Mesendoderm (in vitro differentiated cells): ENCODE measurements around the gene LRRC57.

Experiments used
- DNase-seq: peaks from one replicate; pipeline ENCODE4 v3.0.0; 2013
- H2AK5ac ChIP-seq: 2 replicates; pipeline ENCODE4 v1.6.1; 2013; ENCODE audit warnings: low read length, inconsistent platforms
- H2BK120ac ChIP-seq: 2 replicates; pipeline ENCODE4 v1.6.1; 2013; ENCODE audit warnings: low read depth, mild to moderate bottlenecking, low read length, moderate library complexity, mixed read lengths
- H2BK15ac ChIP-seq: replicated peaks from 2 replicates; pipeline ENCODE4 v1.6.1; 2013; ENCODE audit warnings: low read depth, mild to moderate bottlenecking, moderate library complexity
- H2BK5ac ChIP-seq: 2 replicates; pipeline ENCODE4 v1.6.1; 2013; ENCODE audit warnings: low read length, inconsistent platforms
- H3K18ac ChIP-seq: 2 replicates; pipeline ENCODE4 v1.6.1; 2013; ENCODE audit warnings: mild to moderate bottlenecking, low read length, mixed read lengths
- H3K23ac ChIP-seq: one replicate; pipeline ENCODE4 v1.6.1; 2013; ENCODE audit warnings: low read length
- H3K27ac ChIP-seq: 2 replicates; pipeline ENCODE4 v1.5.1; 2013; ENCODE audit warnings: low read depth, mild to moderate bottlenecking, inconsistent platforms, low read length, moderate library complexity
- H3K27me3 ChIP-seq: 2 replicates; pipeline ENCODE4 v1.6.1; 2013; ENCODE audit warnings: low read length, control low read depth, mild to moderate bottlenecking, inconsistent platforms; ENCODE audit not compliant: insufficient read depth, poor library complexity
- H3K36me3 ChIP-seq: 2 replicates; pipeline ENCODE4 v1.6.1; 2013; ENCODE audit warnings: low read length, inconsistent platforms; ENCODE audit not compliant: control insufficient read depth, insufficient read depth
- H3K4ac ChIP-seq: one replicate; pipeline ENCODE4 v1.6.1; 2013; ENCODE audit warnings: low read depth, mild to moderate bottlenecking, low read length, moderate library complexity
- H3K4me1 ChIP-seq: 2 replicates; pipeline ENCODE4 v1.6.1; 2013; ENCODE audit warnings: low read depth, low read length, inconsistent platforms; ENCODE audit not compliant: control insufficient read depth
- H3K4me2 ChIP-seq: 2 replicates; pipeline ENCODE4 v1.6.1; 2013; ENCODE audit warnings: low read length
- H3K4me3 ChIP-seq: 2 replicates; pipeline ENCODE4 v1.5.1; 2013; ENCODE audit warnings: mild to moderate bottlenecking, low read length
- H3K56ac ChIP-seq: one replicate; pipeline ENCODE4 v1.6.1; 2013; ENCODE audit warnings: low read length
- H3K79me1 ChIP-seq: 2 replicates; pipeline ENCODE4 v1.6.1; 2013; ENCODE audit warnings: low read length, inconsistent platforms
- H3K79me2 ChIP-seq: 2 replicates; pipeline ENCODE4 v1.6.1; 2013; ENCODE audit warnings: mild to moderate bottlenecking, low read length; ENCODE audit not compliant: control insufficient read depth, insufficient read depth
- H3K9ac ChIP-seq: 2 replicates; pipeline ENCODE4 v1.6.1; 2013; ENCODE audit warnings: low read length, inconsistent platforms
- H4K5ac ChIP-seq: one replicate; pipeline ENCODE4 v1.6.1; 2013; ENCODE audit warnings: low read length
- H4K8ac ChIP-seq: one replicate; pipeline ENCODE4 v1.6.1; 2013; ENCODE audit warnings: low read depth, mild to moderate bottlenecking, control low read depth, low read length, moderate library complexity
- WGBS: extraction: QIAGEN DNeasy Blood & Tissue Kit; methylation state at CpG from one replicate; pipeline ENCODE4 v1.1.7; 2013; ENCODE audit warnings: low lambda C conversion rate, missing lambda C conversion rate; ENCODE audit not compliant: insufficient coverage; ENCODE audit errors: extremely low coverage; 5-methylcytosine and 5-hydroxymethylcytosine counted together

The LRRC57 gene

GRCh38 chr15:42547918-42548248, 710 bp downstream of the LRRC57 start:
- no peak overlapping the region for H2BK120ac ChIP-seq
- WGBS, result no CpG with 5 or more reads among the region's 9 CpGs
- H2BK5ac ChIP-seq, result no peak overlapping the region
- no peak overlapping the region for H3K18ac ChIP-seq
- H3K79me2 ChIP-seq, result peaks cover 21% of the 10 kb centered on the region
- H3K27me3 ChIP-seq, result no peaks in the 10 kb centered on the region
- no peak overlapping the region for H3K27ac ChIP-seq
- DNase-seq, result no peak
- H3K4ac ChIP-seq, result no peak overlapping the region
- no peak overlapping the region for H4K5ac ChIP-seq
- no peak overlapping the region for H3K23ac ChIP-seq
- H3K79me1 ChIP-seq, result peaks cover 13% of the 10 kb centered on the region
- no peak overlapping the region for H4K8ac ChIP-seq
- H3K9ac ChIP-seq, result peak overlapping the region; percentile 99
- H3K4me3 ChIP-seq, result peak overlapping the region; percentile 100
- peak overlapping the region; percentile 99 for H3K56ac ChIP-seq
- H2BK15ac ChIP-seq, result no peak overlapping the region
- H2AK5ac ChIP-seq, result no peak overlapping the region
- H3K36me3 ChIP-seq, result no peaks in the 10 kb centered on the region
- H3K4me1 ChIP-seq, result peaks cover 5% of the 10 kb centered on the region
- H3K4me2 ChIP-seq, result peak overlapping the region; percentile 88

GRCh38 chr15:42544853-42545629, 3.6 kb downstream of the LRRC57 start:
- WGBS, result no CpG with 5 or more reads among the region's 4 CpGs
- no peak overlapping the region for H3K4ac ChIP-seq

DNA sequence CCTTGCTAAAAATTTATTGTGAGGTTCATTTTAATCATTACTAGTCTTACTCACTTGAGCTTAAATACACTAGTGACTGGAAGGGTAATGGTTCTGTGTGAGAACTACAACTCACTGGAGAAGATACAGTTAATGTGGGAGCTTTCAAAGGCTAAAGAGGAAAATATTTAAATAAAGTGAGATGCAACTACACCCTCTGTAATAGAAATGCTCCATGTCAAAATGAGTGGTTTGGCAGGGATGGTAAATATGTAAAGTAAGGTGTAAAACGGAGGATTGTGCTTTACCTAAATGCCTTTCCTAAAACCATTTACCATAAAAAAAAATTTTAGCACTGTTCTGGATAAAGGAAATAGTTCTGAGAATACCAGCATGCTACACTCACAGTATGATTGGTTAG, 15.3 kb downstream of the LRRC57 start:
- no peaks in the 10 kb centered on the region for H3K27me3 ChIP-seq
- no peaks in the 10 kb centered on the region for H3K79me1 ChIP-seq
- no peak overlapping the region for H3K56ac ChIP-seq
- no peaks in the 10 kb centered on the region for H3K4me1 ChIP-seq
- H2BK5ac ChIP-seq, result no peak overlapping the region
- peaks cover 2% of the 10 kb centered on the region for H3K36me3 ChIP-seq
- no peak overlapping the region for H2AK5ac ChIP-seq
- no peak overlapping the region for H4K5ac ChIP-seq
- no peak overlapping the region for H3K27ac ChIP-seq
- no peak overlapping the region for H3K4ac ChIP-seq
- H3K18ac ChIP-seq, result no peak overlapping the region
- no peaks in the 10 kb centered on the region for H3K79me2 ChIP-seq
- no CpG with 5 or more reads among the region's 1 CpG for WGBS
- no peak overlapping the region for H3K4me2 ChIP-seq
- H2BK120ac ChIP-seq, result no peak overlapping the region
- no peak overlapping the region for H3K9ac ChIP-seq
- no peak overlapping the region for H3K4me3 ChIP-seq
- H3K23ac ChIP-seq, result no peak overlapping the region
- H4K8ac ChIP-seq, result no peak overlapping the region
- no peak overlapping the region for H2BK15ac ChIP-seq
- no peak for DNase-seq

More at GRCh38 chr15:42544853-42545629, 3.6 kb downstream of the LRRC57 start:
- Histone ChIP-seq H2BK5ac (no peak overlapping the region), H4K5ac (no peak overlapping the region), H3K23ac (no peak overlapping the region), H3K56ac (no peak overlapping the region), H2AK5ac (no peak overlapping the region), H3K4me2 (no peak overlapping the region), H2BK15ac (no peak overlapping the region), H3K79me1 (peaks cover 10% of the 10 kb centered on the region), H3K18ac (no peak overlapping the region), H3K4me1 (peaks cover 5% of the 10 kb centered on the region), H3K9ac (no peak overlapping the region), H3K79me2 (peaks cover 11% of the 10 kb centered on the region), H3K27me3 (no peaks in the 10 kb centered on the region), H3K27ac (no peak overlapping the region), H3K4me3 (no peak overlapping the region), H3K36me3 (no peaks in the 10 kb centered on the region), H4K8ac (no peak overlapping the region), H2BK120ac (no peak overlapping the region)
- DNase-seq, result no peak

DNA sequence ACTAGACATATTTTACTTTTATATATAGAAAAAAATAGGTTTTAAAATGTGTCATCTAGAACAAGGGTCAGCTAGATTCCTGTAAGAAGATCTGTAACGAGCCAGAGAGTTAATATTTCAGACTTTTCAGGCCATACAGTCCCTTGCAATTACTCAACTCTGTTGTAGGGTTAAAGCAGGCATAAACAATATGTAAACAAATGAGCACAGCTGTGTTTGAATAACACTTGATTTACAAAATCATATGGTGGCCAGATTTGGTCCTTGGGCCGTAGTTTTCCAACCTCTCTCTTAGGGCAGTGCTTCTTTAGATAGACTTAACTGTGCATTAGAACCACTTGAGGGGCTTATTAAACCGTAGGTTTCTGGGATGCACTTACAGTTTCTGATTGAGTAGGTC, 19.6 kb downstream of the LRRC57 start:
- no peak for DNase-seq
- Histone ChIP-seq H3K27ac (no peak overlapping the region), H2BK15ac (no peak overlapping the region), H3K56ac (no peak overlapping the region), H3K4me1 (no peaks in the 10 kb centered on the region), H3K79me1 (no peaks in the 10 kb centered on the region), H3K79me2 (no peaks in the 10 kb centered on the region), H3K27me3 (no peaks in the 10 kb centered on the region), H3K4me3 (no peak overlapping the region), H3K4me2 (no peak overlapping the region), H2BK5ac (no peak overlapping the region), H3K4ac (no peak overlapping the region), H3K9ac (no peak overlapping the region), H2BK120ac (no peak overlapping the region), H4K5ac (no peak overlapping the region), H4K8ac (no peak overlapping the region), H3K36me3 (peaks cover 2% of the 10 kb centered on the region), H3K18ac (no peak overlapping the region), H3K23ac (no peak overlapping the region), H2AK5ac (no peak overlapping the region)
- no CpG with 5 or more reads among the region's 3 CpGs for WGBS

DNA sequence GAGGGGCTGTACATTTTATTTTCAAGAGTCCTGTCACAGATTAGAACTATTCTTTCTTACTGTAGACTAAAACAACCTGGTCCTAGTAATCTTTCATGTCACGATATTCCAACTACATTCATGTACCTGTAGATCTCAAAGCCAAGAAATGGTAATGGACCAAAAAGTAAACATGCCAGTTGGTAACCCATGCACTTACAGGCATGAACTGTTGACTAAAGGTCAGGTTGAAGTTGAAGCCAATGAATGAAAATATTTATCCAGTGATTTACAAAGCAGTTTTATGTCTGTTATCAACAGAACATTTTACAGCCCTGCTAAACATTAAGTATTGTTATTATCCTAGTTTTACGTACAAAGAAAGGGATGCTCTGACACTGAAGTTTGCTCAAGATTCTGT, 25.3 kb downstream of the LRRC57 start:
- Histone ChIP-seq H3K23ac (no peak overlapping the region), H3K4me3 (no peak overlapping the region), H4K8ac (no peak overlapping the region), H3K4me2 (no peak overlapping the region), H4K5ac (no peak overlapping the region), H3K4me1 (no peaks in the 10 kb centered on the region), H3K36me3 (no peaks in the 10 kb centered on the region), H2BK15ac (no peak overlapping the region), H3K4ac (no peak overlapping the region), H2BK120ac (no peak overlapping the region), H3K27me3 (no peaks in the 10 kb centered on the region), H2AK5ac (no peak overlapping the region), H3K9ac (no peak overlapping the region), H3K18ac (no peak overlapping the region), H3K27ac (no peak overlapping the region), H2BK5ac (no peak overlapping the region), H3K56ac (no peak overlapping the region), H3K79me2 (no peaks in the 10 kb centered on the region), H3K79me1 (no peaks in the 10 kb centered on the region)
- no peak for DNase-seq
- WGBS, result no CpG with 5 or more reads among the region's 2 CpGs

DNA sequence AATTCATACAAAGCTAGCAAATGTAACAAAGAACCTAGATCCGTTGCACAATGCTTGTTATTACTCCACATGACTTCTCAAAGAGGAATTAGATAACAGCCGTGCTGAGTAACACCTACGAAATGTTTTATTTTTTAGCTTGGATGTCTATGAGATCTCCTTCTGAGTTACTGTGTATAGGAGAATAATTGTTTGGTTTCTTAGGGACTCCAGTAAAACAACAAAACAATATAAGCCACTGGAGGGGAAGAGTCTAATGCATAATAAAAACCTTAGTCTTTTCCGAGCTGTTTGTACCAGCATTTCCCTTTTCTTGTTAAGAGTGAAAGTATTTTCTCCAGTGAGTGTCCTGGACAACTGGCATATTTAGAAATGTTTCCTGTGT, 37.6 kb downstream of the LRRC57 start:
- no peak for DNase-seq
- H3K4me1 ChIP-seq, result no peaks in the 10 kb centered on the region
- no peak overlapping the region for H4K8ac ChIP-seq
- no CpG with 5 or more reads among the region's 4 CpGs for WGBS
- no peak overlapping the region for H3K9ac ChIP-seq
- no peak overlapping the region for H2BK5ac ChIP-seq
- H3K4ac ChIP-seq, result no peak overlapping the region
- H2BK15ac ChIP-seq, result no peak overlapping the region
- H3K18ac ChIP-seq, result no peak overlapping the region
- H3K27ac ChIP-seq, result no peak overlapping the region
- no peak overlapping the region for H3K4me2 ChIP-seq
- no peak overlapping the region for H4K5ac ChIP-seq
- no peaks in the 10 kb centered on the region for H3K27me3 ChIP-seq
- no peak overlapping the region for H2BK120ac ChIP-seq
- H3K4me3 ChIP-seq, result no peak overlapping the region
- no peak overlapping the region for H2AK5ac ChIP-seq
- H3K79me2 ChIP-seq, result peaks cover 2% of the 10 kb centered on the region
- no peak overlapping the region for H3K23ac ChIP-seq
- H3K79me1 ChIP-seq, result peaks cover 5% of the 10 kb centered on the region
- no peaks in the 10 kb centered on the region for H3K36me3 ChIP-seq
- H3K56ac ChIP-seq, result no peak overlapping the region
